Measurements from ENCODE around the gene CDK14. TPM values are rescaled to one million over a fixed set of nuclear protein-coding genes. Genes with fewer than 3 reads are reported as not detected.

Gene CDK14
- polyA plus RNA-seq, 3 donors, result 1.7 to 2.5 (median 2.1) TPM

GRCh38 chr7:90766814-90767564, 170.9 kb downstream of the CDK14 start:
- peaks cover 17% of the 10 kb centered on the region in 2 donors for H3K9me3 ChIP-seq (replicated peaks in 1 of 2; ENCODE audit: control insufficient read depth in 1 of 2, insufficient read depth in 1 of 2, low read length in 2 of 2)
- Mint-ChIP-seq H3K27ac (no peak overlapping the region), H3K36me3 (peaks cover 23 to 24% of the 10 kb centered on the region in 2 donors), H3K27me3 (ENCODE audit: low read depth in 3 of 3) (peaks cover 0 to 2% (median 0%) of the 10 kb centered on the region in 3 donors), H3K4me1 (peaks cover under 1% of the 10 kb centered on the region), H3K9me3 (peaks cover 13 to 20% (median 15%) of the 10 kb centered on the region in 7 donors), H3K4me3 (no peak overlapping the region)
- no peak overlapping the region for H3K9ac ChIP-seq (ENCODE audit: insufficient read depth, low read length, poor library complexity, severe bottlenecking)
- TF ChIP-seq CTCF (IDR thresholded peaks at IDR 0.05), result no peak
- no peak overlapping the region for H3K4me3 ChIP-seq (replicated peaks in 1 of 3; ENCODE audit: low read depth in 2 of 3, low read length in 3 of 3)
- no peak overlapping the region for H3K27ac ChIP-seq (ENCODE audit: low read depth in 1 of 2, low read length in 2 of 2)
- no peak for DNase-seq
- 97% methylated on average over 6 of the region's 7 CpGs for WGBS (ENCODE audit: insufficient coverage)
- no peaks in the 10 kb centered on the region for H3K79me2 ChIP-seq (ENCODE audit: insufficient read depth, low read length)
- no peak overlapping the region for H3K4me2 ChIP-seq (replicated peaks; ENCODE audit: extremely low read depth, low read length, poor library complexity, severe bottlenecking)
- H3K36me3 ChIP-seq (replicated peaks in 1 of 2; ENCODE audit: control insufficient read depth in 1 of 2, insufficient read depth in 2 of 2, low read length in 2 of 2), result peaks cover 0 to 18% of the 10 kb centered on the region in 2 donors
- no peaks in the 10 kb centered on the region for H3K4me1 ChIP-seq (ENCODE audit: control insufficient read depth in 1 of 2, insufficient read depth in 2 of 2, low read length in 2 of 2)
- no peak overlapping the region for H2AFZ ChIP-seq (ENCODE audit: insufficient read depth, low read depth, low read length, poor library complexity, severe bottlenecking)
- no peaks in the 10 kb centered on the region for H4K20me1 ChIP-seq (ENCODE audit: insufficient read depth, low read length)
- intact Hi-C loops (cut with micrococcal nuclease), result no loop called here
- no peaks in the 10 kb centered on the region for H3K27me3 ChIP-seq (ENCODE audit: control insufficient read depth in 2 of 2, insufficient read depth in 2 of 2, low read length in 2 of 2)

- Mint-ChIP-seq H3K9me3 (peaks cover 18 to 27% (median 21%) of the 10 kb centered on the region in 7 donors), H3K27me3 (ENCODE audit: low read depth in 3 of 3) (peaks cover 0 to 2% (median 0%) of the 10 kb centered on the region in 3 donors), H3K4me1 (peaks cover 4% of the 10 kb centered on the region), H3K4me3 (no peak overlapping the region), H3K36me3 (peaks cover 23 to 30% of the 10 kb centered on the region in 2 donors), H3K27ac (no peak overlapping the region)
- intact Hi-C loops (cut with micrococcal nuclease), result no loop called here
- Histone ChIP-seq H3K9me3 (replicated peaks in 1 of 2; ENCODE audit: control insufficient read depth in 1 of 2, insufficient read depth in 1 of 2, low read length in 2 of 2) (peaks cover 24 to 27% of the 10 kb centered on the region in 2 donors), H3K79me2 (ENCODE audit: insufficient read depth, low read length) (no peaks in the 10 kb centered on the region), H3K9ac (ENCODE audit: insufficient read depth, low read length, poor library complexity, severe bottlenecking) (no peak overlapping the region), H3K36me3 (replicated peaks in 1 of 2; ENCODE audit: control insufficient read depth in 1 of 2, insufficient read depth in 2 of 2, low read length in 2 of 2) (peaks cover 0 to 24% of the 10 kb centered on the region in 2 donors), H2AFZ (ENCODE audit: insufficient read depth, low read depth, low read length, poor library complexity, severe bottlenecking) (no peak overlapping the region), H4K20me1 (ENCODE audit: insufficient read depth, low read length) (no peaks in the 10 kb centered on the region), H3K4me3 (replicated peaks in 1 of 3; ENCODE audit: low read depth in 2 of 3, low read length in 3 of 3) (no peak overlapping the region), H3K27me3 (ENCODE audit: control insufficient read depth in 2 of 2, insufficient read depth in 2 of 2, low read length in 2 of 2) (no peaks in the 10 kb centered on the region), H3K4me2 (replicated peaks; ENCODE audit: extremely low read depth, low read length, poor library complexity, severe bottlenecking) (no peak overlapping the region), H3K27ac (ENCODE audit: low read depth in 1 of 2, low read length in 2 of 2) (no peak overlapping the region), H3K4me1 (ENCODE audit: control insufficient read depth in 1 of 2, insufficient read depth in 2 of 2, low read length in 2 of 2) (no peaks in the 10 kb centered on the region)
- WGBS (ENCODE audit: insufficient coverage), result 92% methylated on average over 2 of the region's 6 CpGs
- no peak for TF ChIP-seq CTCF (IDR thresholded peaks at IDR 0.05)
- no peak for DNase-seq
Observed at GRCh38 chr7:90768301-90768700, 172.2 kb downstream of the CDK14 start.
